GM12801 (cell line): ENCODE results near the gene ACSL3.

Experiments
- TF ChIP-seq, protein P1 (sequence below): IDR thresholded peaks from one replicate; pipeline ENCODE4 v1.5.1; 2011; ENCODE audit warnings: control low read depth; ENCODE audit not compliant: insufficient read length; ENCODE audit errors: extremely low read depth

Gene ACSL3

GRCh38 chr2:222922019-222922800 is 61.4 kb downstream of the ACSL3 start:
- TF ChIP-seq, protein P1, sequence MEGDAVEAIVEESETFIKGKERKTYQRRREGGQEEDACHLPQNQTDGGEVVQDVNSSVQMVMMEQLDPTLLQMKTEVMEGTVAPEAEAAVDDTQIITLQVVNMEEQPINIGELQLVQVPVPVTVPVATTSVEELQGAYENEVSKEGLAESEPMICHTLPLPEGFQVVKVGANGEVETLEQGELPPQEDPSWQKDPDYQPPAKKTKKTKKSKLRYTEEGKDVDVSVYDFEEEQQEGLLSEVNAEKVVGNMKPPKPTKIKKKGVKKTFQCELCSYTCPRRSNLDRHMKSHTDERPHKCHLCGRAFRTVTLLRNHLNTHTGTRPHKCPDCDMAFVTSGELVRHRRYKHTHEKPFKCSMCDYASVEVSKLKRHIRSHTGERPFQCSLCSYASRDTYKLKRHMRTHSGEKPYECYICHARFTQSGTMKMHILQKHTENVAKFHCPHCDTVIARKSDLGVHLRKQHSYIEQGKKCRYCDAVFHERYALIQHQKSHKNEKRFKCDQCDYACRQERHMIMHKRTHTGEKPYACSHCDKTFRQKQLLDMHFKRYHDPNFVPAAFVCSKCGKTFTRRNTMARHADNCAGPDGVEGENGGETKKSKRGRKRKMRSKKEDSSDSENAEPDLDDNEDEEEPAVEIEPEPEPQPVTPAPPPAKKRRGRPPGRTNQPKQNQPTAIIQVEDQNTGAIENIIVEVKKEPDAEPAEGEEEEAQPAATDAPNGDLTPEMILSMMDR, result no peak

DNA sequence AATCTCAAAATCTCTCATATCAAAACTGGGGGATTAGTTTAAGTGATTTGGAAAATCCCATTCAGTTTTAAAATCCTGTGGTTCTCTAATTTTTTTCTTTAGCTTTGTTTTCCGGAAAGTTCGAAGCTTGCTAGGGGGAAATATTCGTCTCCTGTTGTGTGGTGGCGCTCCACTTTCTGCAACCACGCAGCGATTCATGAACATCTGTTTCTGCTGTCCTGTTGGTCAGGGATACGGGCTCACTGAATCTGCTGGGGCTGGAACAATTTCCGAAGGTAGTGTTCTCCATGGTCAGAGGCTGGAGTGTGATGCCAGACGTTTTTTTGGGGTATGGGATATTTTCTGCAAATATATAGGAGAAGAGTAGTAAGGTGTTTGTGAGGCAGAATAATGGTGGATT is 66.1 kb downstream of the ACSL3 start:
- TF ChIP-seq, protein P1, result no peak

- TF ChIP-seq, protein P1, result no peak
These were observed 66.8 kb downstream of the ACSL3 start for GRCh38 chr2:222927600-222927999.

- TF ChIP-seq, protein P1, result no peak
These were observed 67.5 kb downstream of the ACSL3 start for GRCh38 chr2:222928335-222928734.

DNA sequence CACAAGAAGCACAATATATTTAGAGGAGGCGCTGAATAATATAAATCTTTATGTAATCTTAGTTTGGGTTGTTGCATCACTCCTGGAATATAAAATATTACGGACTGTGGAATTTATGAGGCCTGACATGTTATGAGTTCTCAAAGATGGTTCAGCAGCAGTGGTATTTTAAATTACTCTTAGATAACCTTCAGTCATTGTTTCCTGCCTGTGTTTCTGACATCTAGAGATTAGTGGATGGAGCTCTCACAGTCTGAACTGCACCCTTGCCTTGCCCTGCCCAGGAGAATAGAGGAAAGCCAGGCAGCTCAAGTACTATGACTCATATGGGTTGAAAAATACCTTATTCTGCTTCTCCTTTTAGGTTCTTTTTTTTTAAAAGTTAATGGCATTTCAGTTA is 70.0 kb downstream of the ACSL3 start:
- TF ChIP-seq, protein P1, result no peak

- TF ChIP-seq, protein P1, result no peak
These were observed 70.8 kb downstream of the ACSL3 start for GRCh38 chr2:222931659-222932058.

GRCh38 chr2:222933458-222933857 is 72.6 kb downstream of the ACSL3 start:
- TF ChIP-seq, protein P1, result no peak
